ENCODE results near the gene PLXNA4.

DNA sequence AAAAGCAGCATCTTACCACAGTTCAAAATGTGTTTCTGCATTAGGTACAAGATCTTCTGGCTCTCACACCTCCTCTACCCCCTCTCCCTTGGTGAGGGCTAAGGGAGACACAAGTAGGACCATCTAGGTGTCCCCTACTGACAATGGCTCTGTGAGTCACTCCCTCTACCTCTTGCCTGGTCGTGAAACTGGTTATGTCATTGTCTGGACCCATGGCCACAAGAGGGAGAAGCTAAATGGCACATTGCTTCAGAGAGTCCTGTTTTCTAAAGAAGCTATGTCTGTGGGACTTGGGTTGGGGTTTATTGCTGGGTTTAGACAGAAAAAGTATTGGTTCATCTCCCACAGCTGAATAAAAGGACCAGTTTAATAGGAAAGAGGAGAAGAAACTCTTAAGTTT is 4.0 kb upstream of the PLXNA4 start:
- TF ChIP-seq, protein P1, sequence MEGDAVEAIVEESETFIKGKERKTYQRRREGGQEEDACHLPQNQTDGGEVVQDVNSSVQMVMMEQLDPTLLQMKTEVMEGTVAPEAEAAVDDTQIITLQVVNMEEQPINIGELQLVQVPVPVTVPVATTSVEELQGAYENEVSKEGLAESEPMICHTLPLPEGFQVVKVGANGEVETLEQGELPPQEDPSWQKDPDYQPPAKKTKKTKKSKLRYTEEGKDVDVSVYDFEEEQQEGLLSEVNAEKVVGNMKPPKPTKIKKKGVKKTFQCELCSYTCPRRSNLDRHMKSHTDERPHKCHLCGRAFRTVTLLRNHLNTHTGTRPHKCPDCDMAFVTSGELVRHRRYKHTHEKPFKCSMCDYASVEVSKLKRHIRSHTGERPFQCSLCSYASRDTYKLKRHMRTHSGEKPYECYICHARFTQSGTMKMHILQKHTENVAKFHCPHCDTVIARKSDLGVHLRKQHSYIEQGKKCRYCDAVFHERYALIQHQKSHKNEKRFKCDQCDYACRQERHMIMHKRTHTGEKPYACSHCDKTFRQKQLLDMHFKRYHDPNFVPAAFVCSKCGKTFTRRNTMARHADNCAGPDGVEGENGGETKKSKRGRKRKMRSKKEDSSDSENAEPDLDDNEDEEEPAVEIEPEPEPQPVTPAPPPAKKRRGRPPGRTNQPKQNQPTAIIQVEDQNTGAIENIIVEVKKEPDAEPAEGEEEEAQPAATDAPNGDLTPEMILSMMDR (IDR thresholded peaks at IDR 0.05): no peak
- TF ChIP-seq POLR2A (IDR thresholded peaks at IDR 0.05): no peak

Data from lower leg skin (tissue), 3 donors.